Measurements from ENCODE around the gene OSBPL9. TPM values are rescaled to one million over a fixed set of nuclear protein-coding genes. Genes with fewer than 3 reads are reported as not detected.

The OSBPL9 gene
- total and polyA plus RNA-seq, 2 experiments from 2014 or later, result 82.7 to 102 TPM

DNA sequence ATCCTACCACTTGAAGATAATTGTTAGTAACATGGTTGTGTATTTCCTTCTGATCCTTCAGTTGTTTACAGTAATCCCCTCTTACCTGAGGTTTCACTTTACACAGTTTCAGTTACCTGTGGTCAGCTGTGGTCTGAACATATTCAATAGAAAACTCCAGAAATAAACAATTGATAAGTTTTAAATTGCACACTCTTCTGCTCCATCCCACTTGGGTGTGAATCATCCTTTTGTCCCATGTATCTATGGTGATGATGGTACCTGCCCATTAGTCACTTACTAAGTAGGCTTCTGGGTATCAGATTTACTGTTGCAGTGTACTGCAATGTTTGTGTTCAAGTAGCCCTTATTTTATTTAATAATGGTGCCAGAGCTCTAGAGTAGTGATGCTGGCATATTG lies 62.5 kb downstream of the OSBPL9 start:
- ATAC-seq, result no peak
- H4K20me1 ChIP-seq (replicated peaks; ENCODE audit: insufficient read depth), result no peaks in the 10 kb centered on the region

More for the DNA sequence above, 62.5 kb downstream of the OSBPL9 start:
- H3K9me2 ChIP-seq (ENCODE audit: insufficient read depth), result no peaks in the 10 kb centered on the region; the same call in 1 of the 2 replicates
- H3K27ac ChIP-seq (ENCODE audit: low read depth), result no peak overlapping the region
- no peak overlapping the region for H3K27ac Mint-ChIP-seq
- no peaks in the 10 kb centered on the region for H3K36me3 ChIP-seq (ENCODE audit: insufficient read depth)
- H3F3A ChIP-seq (replicated peaks; ENCODE audit: low read depth), result no peaks in the 10 kb centered on the region
- no peaks in the 10 kb centered on the region for H3K9me3 Mint-ChIP-seq
- no peaks in the 10 kb centered on the region for H3K4me1 ChIP-seq (ENCODE audit: insufficient read depth)
- no peak for DNase-seq (ENCODE audit: low spot score)
- TF ChIP-seq EZH2phosphoT487 (IDR thresholded peaks at IDR 0.05; ENCODE audit: unreplicated experiment) (no peak), ZNF114 (CRISPR knock-in tag; IDR thresholded peaks at IDR 0.05) (no peak), JUNB (IDR thresholded peaks at IDR 0.05; ENCODE audit: unreplicated experiment) (no peak), CREB1 (CRISPR knock-in tag; IDR thresholded peaks at IDR 0.05; ENCODE audit: low read depth) (no peak), POLR2AphosphoS5 (IDR thresholded peaks at IDR 0.05; ENCODE audit: low read depth) (no peak), ZNF331 (CRISPR knock-in tag; IDR thresholded peaks at IDR 0.05; ENCODE audit: low read depth) (no peak), NANOG (IDR thresholded peaks at IDR 0.05; ENCODE audit: borderline replicate concordance) (no peak), EZH2 (IDR thresholded peaks at IDR 0.05; ENCODE audit: low read depth, unreplicated experiment) (no peak), STAT1 (IDR thresholded peaks at IDR 0.05; ENCODE audit: unreplicated experiment) (no peak)
- TF ChIP-seq, protein P1, sequence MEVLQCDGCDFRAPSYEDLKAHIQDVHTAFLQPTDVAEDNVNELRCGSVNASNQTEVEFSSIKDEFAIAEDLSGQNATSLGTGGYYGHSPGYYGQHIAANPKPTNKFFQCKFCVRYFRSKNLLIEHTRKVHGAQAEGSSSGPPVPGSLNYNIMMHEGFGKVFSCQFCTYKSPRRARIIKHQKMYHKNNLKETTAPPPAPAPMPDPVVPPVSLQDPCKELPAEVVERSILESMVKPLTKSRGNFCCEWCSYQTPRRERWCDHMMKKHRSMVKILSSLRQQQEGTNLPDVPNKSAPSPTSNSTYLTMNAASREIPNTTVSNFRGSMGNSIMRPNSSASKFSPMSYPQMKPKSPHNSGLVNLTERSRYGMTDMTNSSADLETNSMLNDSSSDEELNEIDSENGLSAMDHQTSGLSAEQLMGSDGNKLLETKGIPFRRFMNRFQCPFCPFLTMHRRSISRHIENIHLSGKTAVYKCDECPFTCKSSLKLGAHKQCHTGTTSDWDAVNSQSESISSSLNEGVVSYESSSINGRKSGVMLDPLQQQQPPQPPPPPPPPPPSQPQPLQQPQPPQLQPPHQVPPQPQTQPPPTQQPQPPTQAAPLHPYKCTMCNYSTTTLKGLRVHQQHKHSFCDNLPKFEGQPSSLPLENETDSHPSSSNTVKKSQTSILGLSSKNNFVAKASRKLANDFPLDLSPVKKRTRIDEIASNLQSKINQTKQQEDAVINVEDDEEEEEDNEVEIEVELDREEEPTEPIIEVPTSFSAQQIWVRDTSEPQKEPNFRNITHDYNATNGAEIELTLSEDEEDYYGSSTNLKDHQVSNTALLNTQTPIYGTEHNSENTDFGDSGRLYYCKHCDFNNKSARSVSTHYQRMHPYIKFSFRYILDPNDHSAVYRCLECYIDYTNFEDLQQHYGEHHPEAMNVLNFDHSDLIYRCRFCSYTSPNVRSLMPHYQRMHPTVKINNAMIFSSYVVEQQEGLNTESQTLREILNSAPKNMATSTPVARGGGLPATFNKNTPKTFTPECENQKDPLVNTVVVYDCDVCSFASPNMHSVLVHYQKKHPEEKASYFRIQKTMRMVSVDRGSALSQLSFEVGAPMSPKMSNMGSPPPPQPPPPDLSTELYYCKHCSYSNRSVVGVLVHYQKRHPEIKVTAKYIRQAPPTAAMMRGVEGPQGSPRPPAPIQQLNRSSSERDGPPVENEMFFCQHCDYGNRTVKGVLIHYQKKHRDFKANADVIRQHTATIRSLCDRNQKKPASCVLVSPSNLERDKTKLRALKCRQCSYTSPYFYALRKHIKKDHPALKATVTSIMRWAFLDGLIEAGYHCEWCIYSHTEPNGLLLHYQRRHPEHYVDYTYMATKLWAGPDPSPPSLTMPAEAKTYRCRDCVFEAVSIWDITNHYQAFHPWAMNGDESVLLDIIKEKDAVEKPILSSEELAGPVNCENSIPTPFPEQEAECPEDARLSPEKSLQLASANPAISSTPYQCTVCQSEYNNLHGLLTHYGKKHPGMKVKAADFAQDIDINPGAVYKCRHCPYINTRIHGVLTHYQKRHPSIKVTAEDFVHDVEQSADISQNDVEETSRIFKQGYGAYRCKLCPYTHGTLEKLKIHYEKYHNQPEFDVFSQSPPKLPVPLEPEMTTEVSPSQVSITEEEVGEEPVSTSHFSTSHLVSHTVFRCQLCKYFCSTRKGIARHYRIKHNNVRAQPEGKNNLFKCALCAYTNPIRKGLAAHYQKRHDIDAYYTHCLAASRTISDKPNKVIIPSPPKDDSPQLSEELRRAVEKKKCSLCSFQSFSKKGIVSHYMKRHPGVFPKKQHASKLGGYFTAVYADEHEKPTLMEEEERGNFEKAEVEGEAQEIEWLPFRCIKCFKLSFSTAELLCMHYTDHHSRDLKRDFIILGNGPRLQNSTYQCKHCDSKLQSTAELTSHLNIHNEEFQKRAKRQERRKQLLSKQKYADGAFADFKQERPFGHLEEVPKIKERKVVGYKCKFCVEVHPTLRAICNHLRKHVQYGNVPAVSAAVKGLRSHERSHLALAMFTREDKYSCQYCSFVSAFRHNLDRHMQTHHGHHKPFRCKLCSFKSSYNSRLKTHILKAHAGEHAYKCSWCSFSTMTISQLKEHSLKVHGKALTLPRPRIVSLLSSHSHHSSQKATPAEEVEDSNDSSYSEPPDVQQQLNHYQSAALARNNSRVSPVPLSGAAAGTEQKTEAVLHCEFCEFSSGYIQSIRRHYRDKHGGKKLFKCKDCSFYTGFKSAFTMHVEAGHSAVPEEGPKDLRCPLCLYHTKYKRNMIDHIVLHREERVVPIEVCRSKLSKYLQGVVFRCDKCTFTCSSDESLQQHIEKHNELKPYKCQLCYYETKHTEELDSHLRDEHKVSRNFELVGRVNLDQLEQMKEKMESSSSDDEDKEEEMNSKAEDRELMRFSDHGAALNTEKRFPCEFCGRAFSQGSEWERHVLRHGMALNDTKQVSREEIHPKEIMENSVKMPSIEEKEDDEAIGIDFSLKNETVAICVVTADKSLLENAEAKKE (CRISPR knock-in tag; IDR thresholded peaks at IDR 0.05), result no peak
- TF ChIP-seq, protein P2, sequence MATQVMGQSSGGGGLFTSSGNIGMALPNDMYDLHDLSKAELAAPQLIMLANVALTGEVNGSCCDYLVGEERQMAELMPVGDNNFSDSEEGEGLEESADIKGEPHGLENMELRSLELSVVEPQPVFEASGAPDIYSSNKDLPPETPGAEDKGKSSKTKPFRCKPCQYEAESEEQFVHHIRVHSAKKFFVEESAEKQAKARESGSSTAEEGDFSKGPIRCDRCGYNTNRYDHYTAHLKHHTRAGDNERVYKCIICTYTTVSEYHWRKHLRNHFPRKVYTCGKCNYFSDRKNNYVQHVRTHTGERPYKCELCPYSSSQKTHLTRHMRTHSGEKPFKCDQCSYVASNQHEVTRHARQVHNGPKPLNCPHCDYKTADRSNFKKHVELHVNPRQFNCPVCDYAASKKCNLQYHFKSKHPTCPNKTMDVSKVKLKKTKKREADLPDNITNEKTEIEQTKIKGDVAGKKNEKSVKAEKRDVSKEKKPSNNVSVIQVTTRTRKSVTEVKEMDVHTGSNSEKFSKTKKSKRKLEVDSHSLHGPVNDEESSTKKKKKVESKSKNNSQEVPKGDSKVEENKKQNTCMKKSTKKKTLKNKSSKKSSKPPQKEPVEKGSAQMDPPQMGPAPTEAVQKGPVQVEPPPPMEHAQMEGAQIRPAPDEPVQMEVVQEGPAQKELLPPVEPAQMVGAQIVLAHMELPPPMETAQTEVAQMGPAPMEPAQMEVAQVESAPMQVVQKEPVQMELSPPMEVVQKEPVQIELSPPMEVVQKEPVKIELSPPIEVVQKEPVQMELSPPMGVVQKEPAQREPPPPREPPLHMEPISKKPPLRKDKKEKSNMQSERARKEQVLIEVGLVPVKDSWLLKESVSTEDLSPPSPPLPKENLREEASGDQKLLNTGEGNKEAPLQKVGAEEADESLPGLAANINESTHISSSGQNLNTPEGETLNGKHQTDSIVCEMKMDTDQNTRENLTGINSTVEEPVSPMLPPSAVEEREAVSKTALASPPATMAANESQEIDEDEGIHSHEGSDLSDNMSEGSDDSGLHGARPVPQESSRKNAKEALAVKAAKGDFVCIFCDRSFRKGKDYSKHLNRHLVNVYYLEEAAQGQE (IDR thresholded peaks at IDR 0.05; ENCODE audit: unreplicated experiment), result no peak
- TF ChIP-seq, protein P3, sequence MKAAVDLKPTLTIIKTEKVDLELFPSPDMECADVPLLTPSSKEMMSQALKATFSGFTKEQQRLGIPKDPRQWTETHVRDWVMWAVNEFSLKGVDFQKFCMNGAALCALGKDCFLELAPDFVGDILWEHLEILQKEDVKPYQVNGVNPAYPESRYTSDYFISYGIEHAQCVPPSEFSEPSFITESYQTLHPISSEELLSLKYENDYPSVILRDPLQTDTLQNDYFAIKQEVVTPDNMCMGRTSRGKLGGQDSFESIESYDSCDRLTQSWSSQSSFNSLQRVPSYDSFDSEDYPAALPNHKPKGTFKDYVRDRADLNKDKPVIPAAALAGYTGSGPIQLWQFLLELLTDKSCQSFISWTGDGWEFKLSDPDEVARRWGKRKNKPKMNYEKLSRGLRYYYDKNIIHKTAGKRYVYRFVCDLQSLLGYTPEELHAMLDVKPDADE (IDR thresholded peaks at IDR 0.05), result no peak
- TF ChIP-seq, protein P4, sequence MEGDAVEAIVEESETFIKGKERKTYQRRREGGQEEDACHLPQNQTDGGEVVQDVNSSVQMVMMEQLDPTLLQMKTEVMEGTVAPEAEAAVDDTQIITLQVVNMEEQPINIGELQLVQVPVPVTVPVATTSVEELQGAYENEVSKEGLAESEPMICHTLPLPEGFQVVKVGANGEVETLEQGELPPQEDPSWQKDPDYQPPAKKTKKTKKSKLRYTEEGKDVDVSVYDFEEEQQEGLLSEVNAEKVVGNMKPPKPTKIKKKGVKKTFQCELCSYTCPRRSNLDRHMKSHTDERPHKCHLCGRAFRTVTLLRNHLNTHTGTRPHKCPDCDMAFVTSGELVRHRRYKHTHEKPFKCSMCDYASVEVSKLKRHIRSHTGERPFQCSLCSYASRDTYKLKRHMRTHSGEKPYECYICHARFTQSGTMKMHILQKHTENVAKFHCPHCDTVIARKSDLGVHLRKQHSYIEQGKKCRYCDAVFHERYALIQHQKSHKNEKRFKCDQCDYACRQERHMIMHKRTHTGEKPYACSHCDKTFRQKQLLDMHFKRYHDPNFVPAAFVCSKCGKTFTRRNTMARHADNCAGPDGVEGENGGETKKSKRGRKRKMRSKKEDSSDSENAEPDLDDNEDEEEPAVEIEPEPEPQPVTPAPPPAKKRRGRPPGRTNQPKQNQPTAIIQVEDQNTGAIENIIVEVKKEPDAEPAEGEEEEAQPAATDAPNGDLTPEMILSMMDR (conservative IDR thresholded peaks at IDR 0.05; ENCODE audit: low read depth in 2 of 2), result no peak
- no peaks in the 10 kb centered on the region for H3K27me3 Mint-ChIP-seq (ENCODE audit: insufficient read depth, low read depth, poor library complexity)
- no peaks in the 10 kb centered on the region for H3K4me1 Mint-ChIP-seq
- H2AFZ ChIP-seq, result no peak overlapping the region
- no peak overlapping the region for H3K4me3 Mint-ChIP-seq
- H3K79me2 ChIP-seq (replicated peaks; ENCODE audit: insufficient read depth), result 0 out of 2 replicates have a peak, but pooled peaks cover 6% of the 10 kb centered on the region
- no peaks in the 10 kb centered on the region for H3K27me3 ChIP-seq (ENCODE audit: insufficient read depth)
- no peak overlapping the region for H3K4me2 ChIP-seq
- H3K4me3 ChIP-seq, result no peak overlapping the region
- no peaks in the 10 kb centered on the region for H3K36me3 Mint-ChIP-seq (ENCODE audit: low read depth)
